Measurements from ENCODE around the gene ATXN1.
"Not testable (repeated sequence)": the region's sequence is repeated elsewhere in the genome, so short reads cannot be mapped to it uniquely, and the experiment has no call there.

ATXN1 gene

DNA sequence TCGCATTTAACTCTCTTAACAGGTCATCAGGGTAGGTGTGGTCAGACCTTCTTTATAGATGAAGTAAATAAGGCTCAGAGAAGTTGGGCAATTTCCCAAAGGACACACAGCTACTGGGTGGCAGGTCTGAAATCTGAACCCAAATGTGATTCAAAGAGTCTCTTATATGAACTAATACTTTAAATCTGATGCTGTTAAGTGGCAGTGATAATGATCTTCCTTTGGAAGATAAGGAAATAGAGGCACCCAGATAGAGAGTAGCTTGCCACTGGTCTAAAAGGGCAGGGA is 285.8 kb downstream of the ATXN1 start:
- TF ChIP-seq POLR2A (IDR thresholded peaks at IDR 0.05; ENCODE audit: low read length): no peak
- TF ChIP-seq GATA1 (IDR thresholded peaks at IDR 0.05; ENCODE audit: low read depth, low read length): no peak
- DNase-seq: no peak

DNA sequence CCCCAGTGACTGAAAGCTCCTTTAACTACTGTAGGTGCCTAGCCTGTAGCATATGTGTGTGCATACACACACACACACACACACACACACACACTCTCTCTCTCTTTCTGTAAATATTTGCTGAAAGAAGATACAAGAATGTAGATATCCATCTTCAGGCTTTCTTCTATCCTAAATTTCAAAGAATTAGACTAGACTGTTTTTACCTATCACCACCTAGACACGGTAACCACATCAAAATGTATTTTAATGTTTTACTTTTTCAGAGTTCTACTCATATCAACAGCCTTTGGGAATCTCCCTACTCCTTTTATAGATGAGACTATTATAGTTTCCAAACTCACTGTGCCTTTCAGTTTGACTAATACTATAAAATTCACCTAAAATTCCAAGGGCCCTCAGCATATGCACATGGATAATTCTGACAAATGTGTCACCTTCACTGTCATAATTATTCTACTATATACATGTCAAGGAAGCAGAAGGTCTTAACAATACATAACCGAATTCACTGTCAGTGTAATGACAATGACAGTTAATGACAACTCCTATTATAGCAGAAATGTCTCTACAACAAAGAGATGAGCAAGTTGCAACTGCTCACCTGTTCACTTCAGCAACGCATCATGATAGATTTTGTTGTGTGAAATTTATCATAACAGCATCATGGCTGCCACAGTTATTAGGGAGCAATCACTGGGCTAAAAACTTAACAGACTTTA is 286.3 kb downstream of the ATXN1 start:
- no peak for DNase-seq
- TF ChIP-seq POLR2A (IDR thresholded peaks at IDR 0.05; ENCODE audit: low read length): no peak
- no peak for TF ChIP-seq GATA1 (IDR thresholded peaks at IDR 0.05; ENCODE audit: low read depth, low read length)

DNA sequence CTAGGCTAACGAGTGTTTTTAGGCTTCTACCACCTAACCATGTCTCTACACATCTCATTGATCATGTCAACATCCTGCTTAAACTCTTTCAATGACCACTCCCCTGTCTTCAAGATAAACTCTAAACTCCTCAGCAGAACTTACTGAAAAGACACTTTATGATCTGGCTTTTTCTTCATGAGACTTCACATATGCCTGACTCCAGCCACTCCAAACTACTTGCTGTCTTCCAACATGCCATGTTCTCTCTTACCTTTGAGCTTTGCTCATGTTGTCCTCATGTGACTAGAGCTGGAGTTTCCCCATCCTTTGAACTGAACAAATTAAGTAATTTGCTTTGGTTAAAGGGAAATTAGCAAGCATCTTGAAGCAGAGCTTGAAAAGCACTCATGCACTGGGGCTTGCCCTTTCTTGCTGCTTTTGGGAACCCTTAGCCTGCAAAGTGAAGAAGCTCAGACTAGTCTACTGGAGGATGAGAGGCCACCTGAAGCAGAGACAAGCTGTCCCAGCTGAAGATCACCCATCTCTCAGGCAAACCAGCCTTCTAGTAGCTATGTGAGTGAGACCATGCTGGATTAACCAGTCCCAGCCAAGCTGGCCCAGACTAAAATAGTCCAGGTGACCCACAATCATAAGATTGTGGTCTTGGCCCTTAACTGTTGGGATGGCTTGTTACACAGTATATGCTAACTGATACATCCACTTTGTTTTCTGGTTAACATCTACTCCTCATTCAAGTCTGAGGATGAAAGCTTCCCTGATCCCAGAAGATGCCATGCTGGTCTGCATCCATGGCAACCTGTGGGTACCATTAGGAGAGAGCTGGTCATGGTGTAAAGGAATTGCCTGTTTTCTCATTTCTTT is 287.1 kb downstream of the ATXN1 start:
- no peak for TF ChIP-seq GATA1 (IDR thresholded peaks at IDR 0.05; ENCODE audit: low read depth, low read length)
- TF ChIP-seq POLR2A (IDR thresholded peaks at IDR 0.05; ENCODE audit: low read length): no peak
- no peak for DNase-seq

DNA sequence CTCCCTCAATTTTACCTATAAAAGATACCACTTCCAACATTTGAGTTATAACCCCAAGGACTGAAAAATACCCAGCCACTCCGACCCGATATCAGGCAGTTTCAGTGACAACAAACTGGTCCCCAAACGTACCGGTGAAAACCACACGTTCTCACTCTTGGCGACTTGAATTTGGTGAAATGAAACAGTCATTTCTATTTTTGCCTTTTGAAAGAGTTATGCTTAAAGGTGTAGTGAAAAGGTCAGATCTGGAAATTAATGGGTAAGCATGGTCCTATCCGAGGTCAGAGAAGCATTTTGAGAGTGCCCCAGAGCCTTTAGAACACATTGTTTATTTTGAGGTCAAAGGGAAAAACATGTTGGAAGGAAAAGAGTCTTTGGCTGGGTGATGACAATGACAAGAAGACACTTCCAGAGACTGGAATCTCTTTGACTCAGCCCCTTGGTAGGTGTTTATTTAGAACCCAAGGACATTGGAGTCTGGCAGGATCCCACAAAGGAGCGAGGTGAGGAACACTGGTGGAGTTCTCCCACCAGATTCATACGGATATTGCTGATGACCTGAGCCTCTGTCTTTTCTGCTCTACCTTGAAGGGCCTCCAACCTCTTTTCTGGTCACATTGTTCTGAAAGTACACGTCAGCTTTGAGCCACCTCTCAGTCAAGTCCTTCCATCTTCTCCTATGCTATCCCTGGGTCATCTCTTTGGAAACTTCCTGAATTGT is 287.9 kb downstream of the ATXN1 start:
- TF ChIP-seq GATA1 (IDR thresholded peaks at IDR 0.05; ENCODE audit: low read depth, low read length) (no peak), POLR2A (IDR thresholded peaks at IDR 0.05; ENCODE audit: low read length) (no peak)
- DNase-seq: no peak

DNA sequence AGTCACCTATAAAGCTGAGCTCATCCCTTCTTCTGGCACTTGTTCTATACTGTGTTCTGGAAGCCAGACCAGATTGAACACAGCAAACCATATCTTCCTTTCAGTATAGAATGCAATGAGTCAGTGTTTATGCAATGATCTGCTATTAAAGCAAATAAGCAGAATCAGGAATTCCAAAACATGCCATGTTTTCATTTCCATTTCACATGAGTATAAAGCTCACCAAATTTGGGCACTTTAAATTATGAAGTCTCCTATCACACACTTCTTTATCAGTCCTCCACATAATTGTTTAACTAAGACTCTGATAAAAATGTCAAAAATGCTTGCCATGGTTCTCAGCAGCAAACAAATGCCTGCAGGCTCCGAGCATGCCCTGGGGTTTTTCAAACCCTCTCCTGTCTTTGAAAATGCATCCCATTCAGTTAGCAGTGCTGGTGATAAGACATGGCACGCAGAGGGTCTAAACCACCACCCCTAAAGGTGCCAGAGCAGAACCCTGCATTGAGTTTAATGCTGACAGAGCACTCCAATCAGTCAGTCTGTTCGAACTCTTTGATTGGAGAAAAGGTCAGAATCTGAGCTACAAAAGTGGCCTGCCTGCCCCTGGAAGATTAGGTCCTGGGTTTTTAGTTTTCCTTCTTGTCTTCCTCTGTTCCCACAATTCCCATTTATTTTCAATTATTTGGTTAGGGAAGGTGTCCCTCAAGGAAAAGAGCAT is 288.8 kb downstream of the ATXN1 start:
- no peak for TF ChIP-seq POLR2A (IDR thresholded peaks at IDR 0.05; ENCODE audit: low read length)
- no peak for TF ChIP-seq GATA1 (IDR thresholded peaks at IDR 0.05; ENCODE audit: low read depth, low read length)
- DNase-seq: no peak

DNA sequence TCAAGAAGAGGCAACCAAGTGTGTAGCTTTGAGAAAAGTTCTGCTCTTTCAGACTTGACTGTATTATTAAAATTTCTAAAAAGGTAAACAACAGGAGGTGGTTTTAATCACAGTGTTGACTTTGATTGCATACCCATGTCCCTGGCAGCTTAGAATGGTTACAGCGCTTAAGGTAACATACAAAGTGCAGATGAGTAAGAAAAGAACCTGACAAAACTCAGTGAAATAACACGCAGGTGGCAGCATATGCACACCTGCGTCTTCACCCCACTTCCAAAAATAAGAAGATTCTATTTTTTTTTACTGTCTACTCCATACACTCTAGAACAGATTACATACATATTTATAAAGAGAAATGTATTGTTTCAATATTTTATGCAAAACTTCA is 289.4 kb downstream of the ATXN1 start:
- no peak for DNase-seq
- TF ChIP-seq POLR2A (IDR thresholded peaks at IDR 0.05; ENCODE audit: low read length) (no peak), GATA1 (IDR thresholded peaks at IDR 0.05; ENCODE audit: low read depth, low read length) (no peak)

DNA sequence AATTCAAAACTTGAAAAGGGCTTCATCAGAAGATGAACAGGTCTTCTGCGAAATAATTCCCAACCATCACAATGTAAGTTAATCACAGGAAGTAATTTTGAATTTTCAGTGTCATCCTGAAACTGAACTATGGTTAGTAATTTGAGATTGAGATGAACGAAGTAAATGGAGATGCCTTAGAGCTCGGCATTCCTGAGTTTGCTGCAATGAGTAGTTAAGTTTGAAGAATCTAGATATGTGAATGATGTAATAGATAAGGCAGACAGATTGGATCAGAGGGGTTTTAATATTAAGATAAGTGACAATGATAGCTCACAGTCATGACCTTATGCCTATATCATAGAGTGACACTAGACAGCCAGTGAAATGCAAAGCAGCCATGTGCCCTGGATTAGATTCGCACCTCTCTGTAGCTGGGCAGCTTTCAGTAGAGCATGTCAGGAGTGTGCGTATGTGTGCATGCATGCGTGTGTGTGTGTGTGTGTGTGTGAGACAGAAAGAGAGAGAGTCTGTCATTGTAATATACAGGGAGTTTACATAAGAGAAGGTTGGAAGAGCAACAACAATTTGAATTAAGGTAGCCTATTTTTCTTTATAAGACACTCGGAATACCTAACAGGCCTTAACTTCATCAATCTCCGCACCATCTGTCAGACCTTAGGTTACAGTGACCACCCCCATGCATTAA is 289.9 kb downstream of the ATXN1 start:
- DNase-seq: no peak
- TF ChIP-seq POLR2A (IDR thresholded peaks at IDR 0.05; ENCODE audit: low read length): no peak
- no peak for TF ChIP-seq GATA1 (IDR thresholded peaks at IDR 0.05; ENCODE audit: low read depth, low read length)

DNA sequence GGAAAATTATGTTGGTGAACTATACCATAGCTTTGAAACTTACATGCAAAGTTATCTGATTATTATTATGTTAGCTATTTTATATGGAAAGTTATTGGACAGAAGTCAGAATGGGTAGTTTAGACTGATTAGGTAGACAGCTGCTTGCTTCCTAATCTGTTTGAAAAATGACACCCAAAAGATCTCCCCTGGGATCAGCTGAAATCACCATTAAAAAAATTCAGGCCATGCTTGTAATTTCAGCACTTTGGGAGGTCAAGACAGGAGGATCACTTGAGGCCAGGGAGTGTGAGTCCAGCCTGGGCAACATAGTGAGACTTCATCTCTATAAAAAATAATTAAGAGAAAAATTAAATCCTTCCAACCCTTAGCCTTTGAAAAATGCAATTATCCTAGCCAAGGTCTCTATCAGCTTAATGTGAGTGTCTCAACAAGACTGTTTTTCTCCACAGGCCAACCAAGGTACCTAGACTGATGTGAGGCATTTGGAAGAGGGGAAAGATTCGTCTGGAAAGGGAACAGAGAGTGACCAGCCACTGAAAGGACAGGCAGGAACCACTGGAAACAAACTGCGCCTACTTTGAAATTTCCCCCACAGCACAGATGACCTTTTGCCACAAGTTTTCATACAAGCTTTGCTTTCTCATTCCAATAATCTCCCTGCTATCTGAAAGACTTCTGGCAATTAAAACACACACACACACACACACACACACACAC is 290.6 kb downstream of the ATXN1 start:
- no peak for DNase-seq
- TF ChIP-seq GATA1 (IDR thresholded peaks at IDR 0.05; ENCODE audit: low read depth, low read length) (no peak), POLR2A (IDR thresholded peaks at IDR 0.05; ENCODE audit: low read length) (no peak)

DNA sequence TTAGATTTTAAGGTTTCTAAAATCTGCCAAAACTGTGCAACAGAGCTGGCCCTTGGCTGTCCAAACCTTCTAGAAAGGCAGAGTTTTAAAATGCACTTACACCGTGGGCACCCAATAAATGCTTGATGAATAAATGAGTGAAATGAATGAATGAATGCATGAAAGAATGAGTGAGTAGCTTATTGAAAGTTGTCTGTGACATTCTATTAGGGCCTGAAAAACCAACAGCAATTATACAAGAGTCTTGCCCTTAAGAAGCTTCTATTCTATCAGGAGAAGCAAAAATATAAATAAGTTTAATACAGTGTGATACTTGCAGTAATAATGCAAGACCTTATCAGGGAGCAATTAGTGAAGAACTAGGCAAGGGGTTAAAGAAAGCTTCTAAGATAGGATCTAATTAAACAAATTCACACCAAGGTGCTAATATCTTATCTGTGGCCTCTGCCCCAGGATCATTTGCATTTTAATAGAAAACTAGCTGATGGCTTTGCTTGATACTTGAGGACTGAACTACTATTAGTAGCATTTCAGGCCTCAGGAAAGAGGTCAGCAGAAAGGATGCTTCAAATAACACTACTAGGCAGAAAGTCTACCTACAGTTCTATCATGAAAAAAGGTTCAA is 292.2 kb downstream of the ATXN1 start:
- no peak for DNase-seq

DNA sequence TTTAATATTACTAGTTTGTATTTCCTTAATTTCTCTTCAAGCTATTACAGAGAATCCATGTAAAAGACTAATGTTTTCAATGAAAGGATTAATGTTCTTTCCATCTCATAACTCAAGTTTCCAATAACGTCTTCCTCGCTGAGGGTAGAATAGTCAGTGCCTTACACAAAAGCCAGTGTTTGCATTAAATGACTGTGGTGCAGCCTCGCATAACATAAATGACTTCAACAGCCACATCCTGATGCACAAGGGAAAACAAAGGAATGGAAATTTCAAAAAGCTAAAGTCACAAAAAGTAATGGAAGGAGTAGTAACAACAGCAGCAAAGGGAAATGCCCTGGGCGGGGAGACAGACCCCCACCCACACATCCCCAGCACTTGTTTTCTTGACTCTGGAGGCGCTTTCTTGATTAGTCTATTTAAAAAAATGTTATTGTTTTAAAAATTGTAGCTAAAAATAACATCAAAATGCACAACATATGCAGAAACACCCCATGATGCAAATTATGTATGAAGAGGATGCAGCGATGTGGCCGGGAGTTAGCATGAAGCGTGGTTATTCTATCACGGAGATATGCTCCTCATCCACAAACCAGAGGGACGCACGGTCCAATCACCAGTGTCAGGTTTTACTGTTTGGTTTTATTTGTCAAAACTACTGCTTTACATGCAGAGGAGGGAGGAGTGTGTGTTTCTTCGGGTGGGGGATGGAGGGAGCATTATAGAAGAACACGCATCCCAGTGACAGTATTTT is 294.3 kb downstream of the ATXN1 start:
- TF ChIP-seq GATA1 (IDR thresholded peaks at IDR 0.05; ENCODE audit: low read depth, low read length) (no peak), POLR2A (IDR thresholded peaks at IDR 0.05; ENCODE audit: low read length) (no peak)
- DNase-seq: no peak

More for the DNA sequence above, 292.2 kb downstream of the ATXN1 start:
- TF ChIP-seq POLR2A (IDR thresholded peaks at IDR 0.05; ENCODE audit: low read length) (no peak), GATA1 (IDR thresholded peaks at IDR 0.05; ENCODE audit: low read depth, low read length) (no peak)

DNA sequence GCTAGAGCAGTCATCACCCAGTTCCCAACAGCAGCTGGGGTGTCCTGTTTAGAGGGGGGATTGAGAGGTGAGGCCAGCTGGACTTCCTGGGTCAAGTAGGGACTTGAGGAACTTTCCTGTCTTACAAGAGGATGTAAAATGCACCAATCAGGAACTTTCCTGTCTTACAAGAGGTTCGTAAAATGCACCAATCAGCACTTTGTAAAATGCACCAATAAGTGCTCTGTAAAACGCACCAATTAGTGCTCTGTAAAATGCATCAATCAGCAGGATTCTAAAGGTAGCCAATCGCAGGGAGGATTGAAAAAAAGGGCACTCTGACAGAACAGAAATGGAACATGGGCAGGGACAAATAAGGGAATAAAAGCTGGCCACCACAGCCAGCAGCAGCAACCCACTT is 297.2 kb downstream of the ATXN1 start:
- no peak for TF ChIP-seq POLR2A (IDR thresholded peaks at IDR 0.05; ENCODE audit: low read length)
- no peak for TF ChIP-seq GATA1 (IDR thresholded peaks at IDR 0.05; ENCODE audit: low read depth, low read length)

DNA sequence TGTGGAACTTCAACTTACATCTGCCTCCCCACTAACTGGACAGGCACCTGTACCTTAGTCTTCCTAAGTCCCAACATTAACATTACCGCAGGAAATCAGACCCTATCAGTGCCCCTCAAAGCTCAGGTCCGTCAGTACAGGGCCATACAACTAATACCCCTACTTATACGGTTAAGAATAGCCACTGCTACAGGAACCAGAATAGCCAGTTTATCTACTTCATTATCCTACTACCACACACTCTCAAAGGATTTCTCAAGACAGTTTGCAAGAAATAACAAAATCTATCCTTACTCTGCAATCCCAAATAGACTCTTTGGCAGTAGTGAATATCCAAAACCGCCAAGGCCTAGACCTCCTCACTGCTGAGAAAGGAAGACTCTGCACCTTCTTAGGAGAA is 298.0 kb downstream of the ATXN1 start:
- DNase-seq: not testable (repeated sequence)

More for the DNA sequence above, 297.2 kb downstream of the ATXN1 start:
- no peak for DNase-seq
